ENCODE results near the gene NIPAL4. TPM values are rescaled to one million over a fixed set of nuclear protein-coding genes. Genes with fewer than 3 reads are reported as not detected.

Gene NIPAL4
- total RNA-seq, 1 experiment from 2014 or later, result not detected

Other genes starting within 250 kb of the NIPAL4 start
- gene CYFIP2, start 194.1 kb upstream of the NIPAL4 start, total RNA-seq (2014; rRNA removed; shearing (Covaris generic)), result 14.3 and 20.5 TPM in 2 replicates
- 37.7 and 53.1 TPM in 2 replicates for gene ADAM19, start 115.6 kb downstream of the NIPAL4 start, total RNA-seq (2014; rRNA removed; shearing (Covaris generic))
- 0.04 and 0.42 TPM in 2 replicates for gene SOX30, start 192.2 kb downstream of the NIPAL4 start, total RNA-seq (2014; rRNA removed; shearing (Covaris generic))
- not detected in 2 replicates for gene C5orf52, start 211.3 kb downstream of the NIPAL4 start, total RNA-seq (2014; rRNA removed; shearing (Covaris generic))